HS-27A (cell line): ENCODE results near the gene THEM5.

Experiments used
- DNase-seq: peaks from one replicate; pipeline ENCODE4 v3.0.0-alpha.2; 2012; ENCODE audit warnings: low read depth, missing footprints

The THEM5 gene

GRCh38 chr1:151800830-151801229, 52.7 kb downstream of the THEM5 start:
- DNase-seq: no peak

- DNase-seq: no peak
Observed at GRCh38 chr1:151799179-151800022, 54.1 kb downstream of the THEM5 start.

- DNase-seq: no peak
Observed at GRCh38 chr1:151798571-151798970, 54.9 kb downstream of the THEM5 start.
